K562 (cell line): Measurements from ENCODE around the gene SPDYE1. TPM values are rescaled to one million over a fixed set of nuclear protein-coding genes. Genes with fewer than 3 reads are reported as not detected.

Source experiments
- CBX1 ChIP-seq: sonication (generic); IDR thresholded peaks from 2 replicates; pipeline ENCODE4 v1.6.1; 2016; ENCODE audit warnings: antibody characterized with exemption, low read depth, mild to moderate bottlenecking
- CHCHD3 ChIP-seq: fragments of 250-450 bp; sonication (Bioruptor Pico); IDR thresholded peaks from 2 replicates; pipeline ENCODE4 v2.1.2; 2022; ENCODE audit warnings: mild to moderate bottlenecking
- DMBX1 ChIP-seq: fragments of 250-450 bp; sonication (Bioruptor Pico); IDR thresholded peaks from 2 replicates; pipeline ENCODE4 v1.8.0; 2022; ENCODE audit warnings: inconsistent platforms, mild to moderate bottlenecking, moderate library complexity, borderline replicate concordance
- HNRNPK ChIP-seq: fragments of 200-400 bp; formaldehyde crosslinking; IDR thresholded peaks from one replicate; pipeline ENCODE4 v1.6.1; 2018; ENCODE audit warnings: mild to moderate bottlenecking, low read depth, low read length; ENCODE audit not compliant: poor library complexity, severe bottlenecking
- ILF3 ChIP-seq: fragments of 450-650 bp; IDR thresholded peaks from 2 replicates; pipeline ENCODE4 v1.6.1; 2018; ENCODE audit warnings: antibody characterized with exemption, mild to moderate bottlenecking, moderate library complexity, borderline replicate concordance
- KDM1A ChIP-seq, 2 experiments: fragments of 450-650 bp; IDR thresholded peaks; 2 replicates each; pipeline ENCODE4 v1.6.1; 2016; ENCODE audit warnings: mild to moderate bottlenecking in 2 of 2
- MTA2 ChIP-seq: fragments of 450-650 bp; IDR thresholded peaks from 2 replicates; pipeline ENCODE4 v1.6.1; 2016; ENCODE audit warnings: low read depth
- POLR2H ChIP-seq: IDR thresholded peaks from 2 replicates; pipeline ENCODE4 v1.6.1; 2016; ENCODE audit warnings: missing genetic modification characterization, low read depth, mild to moderate bottlenecking, control low read depth, missing compliant biosample characterization, moderate library complexity
- PURB ChIP-seq: sonication (generic); formaldehyde crosslinking; IDR thresholded peaks from 2 replicates; pipeline ENCODE4 v1.9.0; 2021; ENCODE audit warnings: low read depth, mild to moderate bottlenecking, missing genetic modification reagents
- SETDB1 ChIP-seq: IDR thresholded peaks from one replicate; pipeline ENCODE4 v1.6.1; 2012; ENCODE audit warnings: low read length, control low read depth, inconsistent platforms
- SIN3B ChIP-seq: fragments of 450-650 bp; IDR thresholded peaks from 2 replicates; pipeline ENCODE4 v1.6.1; 2017; ENCODE audit warnings: low read depth, mild to moderate bottlenecking, moderate library complexity
- SRSF9 ChIP-seq: fragments of 200-400 bp; formaldehyde crosslinking; IDR thresholded peaks from 2 replicates; pipeline ENCODE4 v1.6.1; 2017; ENCODE audit warnings: low read depth, low read length, borderline replicate concordance
- TEAD4 ChIP-seq, 2 experiments: sonication (generic) in 1 of 2; formaldehyde crosslinking in 1 of 2; IDR thresholded peaks; 2 replicates each; pipeline versions ENCODE4 v1.6.1 to v1.8.0; 2012 to 2022; ENCODE audit warnings: borderline replicate concordance in 1 of 2, inconsistent platforms in 1 of 2, low read length in 1 of 2, mild to moderate bottlenecking in 1 of 2, missing genetic modification reagents in 1 of 2
- ZBED1 ChIP-seq: IDR thresholded peaks from 2 replicates; pipeline ENCODE4 v1.6.1; 2014
- ZC3H11A ChIP-seq: IDR thresholded peaks from 2 replicates; pipeline ENCODE4 v1.6.1; 2012; ENCODE audit warnings: low read depth, low read length, improper control_type of control experiment
- ZNF282 ChIP-seq: sonication (generic); formaldehyde crosslinking; IDR thresholded peaks from 2 replicates; pipeline ENCODE4 v1.8.1; 2023; ENCODE audit warnings: missing genetic modification reagents
- ZNF707 ChIP-seq: fragments of 250-450 bp; sonication (Bioruptor Pico); conservative IDR thresholded peaks from 2 replicates; pipeline ENCODE4 v1.8.0; 2022; ENCODE audit warnings: inconsistent platforms, mild to moderate bottlenecking, moderate library complexity
- ZNF778 ChIP-seq: fragments of 450-650 bp; formaldehyde crosslinking; IDR thresholded peaks from 2 replicates; pipeline ENCODE4 v1.4.0; 2020; ENCODE audit warnings: mild to moderate bottlenecking, moderate library complexity
- polyA plus RNA-seq, 8 experiments: library from polyadenylated mRNA; depleted of rRNA in 4 of 8; stranded (reverse) in 5 of 8; unstranded in 3 of 8; fragments of >200 nt; fragmentation: Nextera tagmentation in 2 of 8; fragmentation: Illumina TruSeq in 1 of 8; extraction: Ambion mirVana in 2 of 8; extraction: Trizol in 1 of 8; gene quantifications; 2 replicates each; pipeline versions ENCODE4 v1.2.1 to v1.2.3, GENCODE V29; 2011 to 2014; ENCODE audit warnings: inconsistent platforms in 1 of 8, missing spikeins in 1 of 8
- total RNA-seq, 7 experiments: library from RNA; depleted of rRNA in 6 of 7; stranded (reverse); fragments of >200 nt in 6 of 7; fragmentation: Illumina TruSeq in 2 of 7; extraction: Trizol in 2 of 7; gene quantifications; 2 replicates each; pipeline versions ENCODE4 v1.2.1 to v1.2.3, GENCODE V29; 2011 to 2021; ENCODE audit warnings: low replicate concordance in 1 of 7
- TF ChIP-seq, protein P1 (sequence below): fragments of 450-650 bp; IDR thresholded peaks from 2 replicates; pipeline ENCODE4 v1.6.1; 2017; ENCODE audit warnings: antibody characterized with exemption
- TF ChIP-seq, protein P2 (sequence below): IDR thresholded peaks from 2 replicates; pipeline ENCODE4 v1.6.1; 2012; ENCODE audit warnings: low read depth, low read length, improper control_type of control experiment, borderline replicate concordance
- TF ChIP-seq, protein P3 (sequence below): fragments of 450-650 bp; IDR thresholded peaks from 2 replicates; pipeline ENCODE4 v1.6.1; 2018; ENCODE audit not compliant: partially characterized antibody

The SPDYE1 gene
- total and polyA plus RNA-seq, 9 of the 15 experiments (the other 6 are each of a cell fraction or from before 2014, with no cell fraction given): 0.04 to 0.10 TPM; not detected in 7

DNA sequence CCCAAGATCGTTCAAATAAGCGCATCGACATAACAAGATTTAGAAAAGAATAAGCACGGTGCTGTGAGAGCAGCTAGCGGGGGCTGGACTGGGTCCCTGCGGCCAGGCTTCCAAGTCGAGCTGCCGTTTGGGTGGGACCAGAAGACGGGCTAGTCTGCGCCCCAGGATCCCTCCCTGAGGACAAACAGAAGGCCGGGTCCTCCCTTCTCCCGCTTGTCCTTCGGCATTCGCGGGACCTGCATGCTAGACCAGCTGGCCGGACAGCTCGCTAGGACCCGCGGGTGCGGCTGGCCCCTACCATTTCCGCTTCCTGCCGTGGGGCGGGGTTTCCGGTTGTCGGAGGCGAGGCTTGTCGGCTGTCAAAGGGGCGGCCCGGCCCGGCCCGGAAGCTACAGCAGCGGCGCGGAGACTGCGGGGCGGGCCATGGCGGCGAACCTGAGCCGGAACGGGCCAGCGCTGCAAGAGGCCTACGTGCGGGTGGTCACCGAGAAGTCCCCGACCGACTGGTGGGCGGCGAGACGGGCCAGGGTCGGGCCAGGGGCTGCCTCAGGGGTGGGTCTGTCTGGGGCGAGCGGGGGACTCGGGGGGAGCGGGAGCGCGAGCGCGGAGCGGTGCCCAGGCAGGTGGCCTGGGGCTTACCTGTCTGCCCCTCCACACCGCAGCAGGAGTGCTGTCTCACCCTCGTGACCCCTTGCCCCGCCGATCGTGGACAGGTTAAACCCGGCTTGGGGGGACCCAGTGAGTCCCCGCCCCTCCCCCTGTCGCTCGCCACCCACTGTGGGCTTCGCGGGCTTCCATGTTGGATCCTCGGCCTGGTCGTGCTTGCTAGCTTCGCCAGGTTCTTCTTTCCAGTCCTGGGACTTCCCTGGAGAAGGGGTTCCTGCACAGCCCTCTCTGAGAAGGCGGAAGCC is 46.9 kb downstream of the SPDYE1 start, which contains the start of gene DBNL (continued):
- TF ChIP-seq ILF3 (no peak), ZNF282 (CRISPR knock-in tag) (no peak), MTA2 (no peak), HNRNPK (no peak), DMBX1 (CRISPR knock-in tag) (no peak), ZC3H11A (no peak), SRSF9 (no peak), PURB (CRISPR knock-in tag) (no peak), ZNF778 (no peak), SETDB1 (no peak), CBX1 (peak; percentile 78), ZNF707 (CRISPR knock-in tag) (no peak), POLR2H (tag) (no peak; the same call in 1 of the 2 replicates), ZBED1 (no peak), KDM1A (IDR thresholded peaks at IDR 0.05) (no peak), TEAD4 (IDR thresholded peaks at IDR 0.05; ENCODE audit: low read length) (peak; percentile 26; the same call in 1 of the 2 replicates), TEAD4 (CRISPR knock-in tag; IDR thresholded peaks at IDR 0.05; ENCODE audit: borderline replicate concordance) (no peak), SIN3B (peak; percentile 66; the same call in 1 of the 2 replicates), CHCHD3 (CRISPR knock-in tag) (no peak)
- TF ChIP-seq, protein P1, sequence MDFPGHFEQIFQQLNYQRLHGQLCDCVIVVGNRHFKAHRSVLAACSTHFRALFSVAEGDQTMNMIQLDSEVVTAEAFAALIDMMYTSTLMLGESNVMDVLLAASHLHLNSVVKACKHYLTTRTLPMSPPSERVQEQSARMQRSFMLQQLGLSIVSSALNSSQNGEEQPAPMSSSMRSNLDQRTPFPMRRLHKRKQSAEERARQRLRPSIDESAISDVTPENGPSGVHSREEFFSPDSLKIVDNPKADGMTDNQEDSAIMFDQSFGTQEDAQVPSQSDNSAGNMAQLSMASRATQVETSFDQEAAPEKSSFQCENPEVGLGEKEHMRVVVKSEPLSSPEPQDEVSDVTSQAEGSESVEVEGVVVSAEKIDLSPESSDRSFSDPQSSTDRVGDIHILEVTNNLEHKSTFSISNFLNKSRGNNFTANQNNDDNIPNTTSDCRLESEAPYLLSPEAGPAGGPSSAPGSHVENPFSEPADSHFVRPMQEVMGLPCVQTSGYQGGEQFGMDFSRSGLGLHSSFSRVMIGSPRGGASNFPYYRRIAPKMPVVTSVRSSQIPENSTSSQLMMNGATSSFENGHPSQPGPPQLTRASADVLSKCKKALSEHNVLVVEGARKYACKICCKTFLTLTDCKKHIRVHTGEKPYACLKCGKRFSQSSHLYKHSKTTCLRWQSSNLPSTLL: no peak
- TF ChIP-seq, protein P2, sequence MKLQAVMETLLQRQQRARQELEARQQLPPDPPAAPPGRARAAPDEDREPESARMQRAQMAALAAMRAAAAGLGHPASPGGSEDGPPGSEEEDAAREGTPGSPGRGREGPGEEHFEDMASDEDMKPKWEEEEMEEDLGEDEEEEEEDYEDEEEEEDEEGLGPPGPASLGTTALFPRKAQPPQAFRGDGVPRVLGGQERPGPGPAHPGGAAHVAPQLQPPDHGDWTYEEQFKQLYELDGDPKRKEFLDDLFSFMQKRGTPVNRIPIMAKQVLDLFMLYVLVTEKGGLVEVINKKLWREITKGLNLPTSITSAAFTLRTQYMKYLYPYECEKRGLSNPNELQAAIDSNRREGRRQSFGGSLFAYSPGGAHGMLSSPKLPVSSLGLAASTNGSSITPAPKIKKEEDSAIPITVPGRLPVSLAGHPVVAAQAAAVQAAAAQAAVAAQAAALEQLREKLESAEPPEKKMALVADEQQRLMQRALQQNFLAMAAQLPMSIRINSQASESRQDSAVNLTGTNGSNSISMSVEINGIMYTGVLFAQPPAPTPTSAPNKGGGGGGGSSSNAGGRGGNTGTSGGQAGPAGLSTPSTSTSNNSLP: no peak
- TF ChIP-seq, protein P3, sequence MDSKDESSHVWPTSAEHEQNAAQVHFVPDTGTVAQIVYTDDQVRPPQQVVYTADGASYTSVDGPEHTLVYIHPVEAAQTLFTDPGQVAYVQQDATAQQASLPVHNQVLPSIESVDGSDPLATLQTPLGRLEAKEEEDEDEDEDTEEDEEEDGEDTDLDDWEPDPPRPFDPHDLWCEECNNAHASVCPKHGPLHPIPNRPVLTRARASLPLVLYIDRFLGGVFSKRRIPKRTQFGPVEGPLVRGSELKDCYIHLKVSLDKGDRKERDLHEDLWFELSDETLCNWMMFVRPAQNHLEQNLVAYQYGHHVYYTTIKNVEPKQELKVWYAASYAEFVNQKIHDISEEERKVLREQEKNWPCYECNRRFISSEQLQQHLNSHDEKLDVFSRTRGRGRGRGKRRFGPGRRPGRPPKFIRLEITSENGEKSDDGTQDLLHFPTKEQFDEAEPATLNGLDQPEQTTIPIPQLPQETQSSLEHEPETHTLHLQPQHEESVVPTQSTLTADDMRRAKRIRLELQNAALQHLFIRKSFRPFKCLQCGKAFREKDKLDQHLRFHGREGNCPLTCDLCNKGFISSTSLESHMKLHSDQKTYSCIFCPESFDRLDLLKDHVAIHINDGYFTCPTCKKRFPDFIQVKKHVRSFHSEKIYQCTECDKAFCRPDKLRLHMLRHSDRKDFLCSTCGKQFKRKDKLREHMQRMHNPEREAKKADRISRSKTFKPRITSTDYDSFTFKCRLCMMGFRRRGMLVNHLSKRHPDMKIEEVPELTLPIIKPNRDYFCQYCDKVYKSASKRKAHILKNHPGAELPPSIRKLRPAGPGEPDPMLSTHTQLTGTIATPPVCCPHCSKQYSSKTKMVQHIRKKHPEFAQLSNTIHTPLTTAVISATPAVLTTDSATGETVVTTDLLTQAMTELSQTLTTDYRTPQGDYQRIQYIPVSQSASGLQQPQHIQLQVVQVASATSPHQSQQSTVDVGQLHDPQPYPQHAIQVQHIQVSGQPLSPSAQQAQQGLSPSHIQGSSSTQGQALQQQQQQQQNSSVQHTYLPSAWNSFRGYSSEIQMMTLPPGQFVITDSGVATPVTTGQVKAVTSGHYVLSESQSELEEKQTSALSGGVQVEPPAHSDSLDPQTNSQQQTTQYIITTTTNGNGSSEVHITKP: peak; percentile 9
